Fibroblast of pulmonary artery (primary cell): Measurements from ENCODE around the gene ADAMTS4.

Experiments used
- DNase-seq: peaks from one replicate; pipeline ENCODE4 v3.0.0-alpha.2; 2010; ENCODE audit warnings: low read depth
- H3K4me3 ChIP-seq: replicated peaks from 2 replicates; pipeline ENCODE4 v1.5.1; 2011; ENCODE audit warnings: low read depth, mild to moderate bottlenecking, control low read depth, low read length, moderate library complexity
- CTCF ChIP-seq: IDR thresholded peaks from 2 replicates; pipeline ENCODE4 v1.5.1; 2011; ENCODE audit warnings: mild to moderate bottlenecking, control low read depth, low read length, inconsistent platforms; ENCODE audit errors: missing control alignments

ADAMTS4 gene

GRCh38 chr1:161209790-161210409 is 11.0 kb upstream of the ADAMTS4 start:
- peak; percentile 94 for TF ChIP-seq CTCF
- DNase-seq = peak; percentile 77
- no peak overlapping the region for H3K4me3 ChIP-seq

- TF ChIP-seq CTCF = no peak
- DNase-seq = peak; percentile 93
- H3K4me3 ChIP-seq = no peak overlapping the region
These were observed 8.3 kb upstream of the ADAMTS4 start for GRCh38 chr1:161207173-161207572.

- TF ChIP-seq CTCF = no peak
- H3K4me3 ChIP-seq = no peak overlapping the region
- DNase-seq = peak; percentile 80
These were observed 7.7 kb upstream of the ADAMTS4 start for GRCh38 chr1:161206411-161207140.

GRCh38 chr1:161201836-161202712 is 3.2 kb upstream of the ADAMTS4 start, which contains the start of gene NDUFS2:
TSS of gene NDUFS2 (plus strand) at chr1:161202367. CDS start at chr1:161202386, 19 bp downstream.
- DNase-seq = peak; percentile 100
- H3K4me3 ChIP-seq = peak within 1 kb of the TSS; percentile 81
- TF ChIP-seq CTCF = peak; percentile 12

GRCh38 chr1:161200992-161201835 is 2.4 kb upstream of the ADAMTS4 start:
- TF ChIP-seq CTCF = no peak
- H3K4me3 ChIP-seq = peak overlapping the region; percentile 81
- DNase-seq = peak; percentile 97

- DNase-seq = peak; percentile 40
- no peak overlapping the region for H3K4me3 ChIP-seq
- TF ChIP-seq CTCF = no peak
These were observed 1.7 kb upstream of the ADAMTS4 start for GRCh38 chr1:161200421-161200991.
